Epidermal melanocyte (primary cell): Measurements from ENCODE around the gene OSBPL2.

Experiments used
- DNase-seq: peaks from one replicate; pipeline ENCODE4 v3.0.0; 2011; ENCODE audit warnings: low spot score; ENCODE audit not compliant: insufficient read length

The OSBPL2 gene

GRCh38 chr20:62220666-62221568 lies 17.4 kb upstream of the OSBPL2 start:
- no peak for DNase-seq

GRCh38 chr20:62222266-62222850 lies 16.0 kb upstream of the OSBPL2 start:
- no peak for DNase-seq

GRCh38 chr20:62222972-62223371 lies 15.3 kb upstream of the OSBPL2 start:
- no peak for DNase-seq

- DNase-seq, result no peak
These were observed 14.8 kb upstream of the OSBPL2 start for GRCh38 chr20:62223571-62223970.

GRCh38 chr20:62224113-62224855 lies 14.0 kb upstream of the OSBPL2 start:
- no peak for DNase-seq

- DNase-seq, result no peak
These were observed 13.3 kb upstream of the OSBPL2 start for GRCh38 chr20:62225026-62225425.

- DNase-seq, result no peak
These were observed 12.3 kb upstream of the OSBPL2 start for GRCh38 chr20:62225820-62226635.

GRCh38 chr20:62226707-62227590 lies 11.4 kb upstream of the OSBPL2 start:
- no peak for DNase-seq

- DNase-seq, result no peak
These were observed 10.7 kb upstream of the OSBPL2 start for GRCh38 chr20:62227591-62227976.

- no peak for DNase-seq
These were observed 10.1 kb upstream of the OSBPL2 start for GRCh38 chr20:62227977-62228958.

- DNase-seq, result no peak
These were observed 9.3 kb upstream of the OSBPL2 start for GRCh38 chr20:62228982-62229545.

- DNase-seq, result no peak
These were observed 8.7 kb upstream of the OSBPL2 start for GRCh38 chr20:62229667-62230066.

- no peak for DNase-seq
These were observed 8.0 kb upstream of the OSBPL2 start for GRCh38 chr20:62230276-62230675.

- DNase-seq, result no peak
These were observed 7.6 kb upstream of the OSBPL2 start for GRCh38 chr20:62230696-62231095.

GRCh38 chr20:62231292-62231691 lies 7.0 kb upstream of the OSBPL2 start:
- no peak for DNase-seq

GRCh38 chr20:62232194-62232593 lies 6.1 kb upstream of the OSBPL2 start:
- no peak for DNase-seq

GRCh38 chr20:62232770-62233645 lies 5.3 kb upstream of the OSBPL2 start:
- DNase-seq, result no peak

GRCh38 chr20:62233684-62234083 lies 4.6 kb upstream of the OSBPL2 start:
- DNase-seq, result no peak
